ENCODE measurements around the gene NMBR.

- TF ChIP-seq REST (IDR thresholded peaks at IDR 0.05; ENCODE audit: borderline replicate concordance) (no peak), MXI1 (conservative IDR thresholded peaks at IDR 0.05; ENCODE audit: poor library complexity, severe bottlenecking) (no peak), CTCF (IDR thresholded peaks at IDR 0.05; ENCODE audit: poor library complexity, severe bottlenecking) (no peak), TAF1 (IDR thresholded peaks at IDR 0.05; ENCODE audit: low read depth) (no peak), RAD21 (conservative IDR thresholded peaks at IDR 0.05) (no peak)
Observed at GRCh38 chr6:142185641-142186040, 38.7 kb upstream of the NMBR start.

Data from neural cell (in vitro differentiated cells).